ENCODE results near the gene RASGRF1. TPM values are rescaled to one million over a fixed set of nuclear protein-coding genes. Genes with fewer than 3 reads are reported as not detected.

Gene RASGRF1
- total RNA-seq, 1 experiment from 2014 or later: 0.59 TPM

GRCh38 chr15:79023918-79024317 lies 66.7 kb downstream of the RASGRF1 start:
- no peak overlapping the region for H3K27ac ChIP-seq (ENCODE audit: low read length)
- POLR2A ChIA-PET: no interaction called here

GRCh38 chr15:79023546-79023890 lies 67.1 kb downstream of the RASGRF1 start:
- no peak for ATAC-seq
- intact Hi-C loops (cut with micrococcal nuclease; ENCODE audit: unreplicated experiment): no loop called here

More at GRCh38 chr15:79023918-79024317, 66.7 kb downstream of the RASGRF1 start:
- ATAC-seq: no peak
- Histone ChIP-seq H3K27me3 (ENCODE audit: control insufficient read depth, insufficient read depth, low read length) (no peaks in the 10 kb centered on the region), H3K4me1 (ENCODE audit: control insufficient read depth, insufficient read depth, low read length) (no peaks in the 10 kb centered on the region), H3K9me3 (ENCODE audit: control insufficient read depth, insufficient read depth, low read depth, low read length) (no peaks in the 10 kb centered on the region), H3K36me3 (ENCODE audit: control insufficient read depth, insufficient read depth, low read length) (no peaks in the 10 kb centered on the region), H3K4me3 (ENCODE audit: low read depth in 2 of 2, low read length in 2 of 2) (no peak overlapping the region)
- no peak for TF ChIP-seq CTCF (IDR thresholded peaks at IDR 0.05)
- no peak for TF ChIP-seq TCF7L2 (IDR thresholded peaks at IDR 0.05; ENCODE audit: low read depth, low read length)
- TF ChIP-seq POLR2AphosphoS5 (IDR thresholded peaks at IDR 0.05; ENCODE audit: low read depth, low read length): no peak
- TF ChIP-seq REST (IDR thresholded peaks at IDR 0.05; ENCODE audit: insufficient read depth in 1 of 2, low read depth in 2 of 2, low read length in 1 of 2): no peak
- no peak for TF ChIP-seq SIN3A (IDR thresholded peaks at IDR 0.05; ENCODE audit: borderline replicate concordance, insufficient read depth, low read depth, low read length)
- in situ Hi-C loops (cut with HindIII; ENCODE audit: low pct_unique_long_range_greater_than_20kb, low sequenced_read_pairs) (no loop called here), intact Hi-C loops (cut with micrococcal nuclease; ENCODE audit: unreplicated experiment) (no loop called here)
- no peak for DNase-seq (ENCODE audit: low read depth, low spot score)
- CTCF ChIA-PET: no interaction called here
- BruUV-seq (replicated peaks): no TSS peak

More at GRCh38 chr15:79023546-79023890, 67.1 kb downstream of the RASGRF1 start:
- ChIA-PET CTCF (interaction anchor here (0.7 kb wide), 1 partner anchor 158 kb away, joined by 3 read pairs; no protein-coding TSS in a partner anchor), POLR2A (no interaction called here)
- Histone ChIP-seq H3K27me3 (ENCODE audit: control insufficient read depth, insufficient read depth, low read length) (no peaks in the 10 kb centered on the region), H3K27ac (ENCODE audit: low read length) (no peak overlapping the region), H3K4me3 (ENCODE audit: low read depth in 2 of 2, low read length in 2 of 2) (no peak overlapping the region), H3K36me3 (ENCODE audit: control insufficient read depth, insufficient read depth, low read length) (no peaks in the 10 kb centered on the region), H3K4me1 (ENCODE audit: control insufficient read depth, insufficient read depth, low read length) (no peaks in the 10 kb centered on the region), H3K9me3 (ENCODE audit: control insufficient read depth, insufficient read depth, low read depth, low read length) (no peaks in the 10 kb centered on the region)
- TF ChIP-seq CTCF (IDR thresholded peaks at IDR 0.05): no peak
- TF ChIP-seq POLR2AphosphoS5 (IDR thresholded peaks at IDR 0.05; ENCODE audit: low read depth, low read length): no peak
- no peak for TF ChIP-seq TCF7L2 (IDR thresholded peaks at IDR 0.05; ENCODE audit: low read depth, low read length)
- TF ChIP-seq SIN3A (IDR thresholded peaks at IDR 0.05; ENCODE audit: borderline replicate concordance, insufficient read depth, low read depth, low read length): no peak
- TF ChIP-seq REST (IDR thresholded peaks at IDR 0.05; ENCODE audit: insufficient read depth in 1 of 2, low read depth in 2 of 2, low read length in 1 of 2): no peak
- in situ Hi-C loops (cut with HindIII; ENCODE audit: low pct_unique_long_range_greater_than_20kb, low sequenced_read_pairs): no loop called here
- DNase-seq (ENCODE audit: low read depth, low spot score): no peak
- no TSS peak for BruUV-seq (replicated peaks)

All from Panc1 (cell line).